ENCODE results near the gene APC2. TPM values are rescaled to one million over a fixed set of nuclear protein-coding genes. Genes with fewer than 3 reads are reported as not detected.

The APC2 gene
- total RNA-seq, 1 experiment from 2014 or later: 0.68 TPM

DNA sequence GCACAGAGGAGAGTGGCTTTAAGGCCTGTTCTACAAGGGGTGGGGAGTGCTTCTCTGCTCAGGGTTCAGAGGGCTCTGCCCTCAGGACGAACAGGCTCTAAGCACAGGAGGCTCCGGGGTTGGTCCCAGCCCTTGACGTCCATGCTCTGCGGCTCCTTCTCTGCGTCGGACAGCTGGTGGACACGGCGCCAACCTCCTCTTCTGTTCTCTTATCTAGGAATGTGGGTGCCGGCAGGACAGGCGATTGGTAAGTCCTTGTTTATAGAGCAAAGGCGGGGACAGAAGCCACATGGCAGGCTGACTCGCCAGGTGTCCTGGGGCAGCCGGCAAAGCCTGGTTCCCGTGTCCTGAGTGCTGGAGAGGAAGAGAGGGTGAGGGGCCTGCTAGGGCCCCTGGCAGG is 20.2 kb upstream of the APC2 start:
- Histone ChIP-seq H3K9ac (ENCODE audit: extremely low read depth, insufficient read length, low read length) (no peak overlapping the region), H3K18ac (ENCODE audit: insufficient read length, low read depth, low read length) (no peak overlapping the region), H3K56ac (ENCODE audit: insufficient read length, low read depth, low read length) (no peak overlapping the region), H4K91ac (ENCODE audit: insufficient read length, low read depth, low read length) (no peak overlapping the region), H3K9me3 (ENCODE audit: control insufficient read depth, low read depth, low read length) (no peaks in the 10 kb centered on the region), H3K23me2 (ENCODE audit: insufficient read length, low read depth, low read length, poor library complexity, severe bottlenecking) (no peaks in the 10 kb centered on the region), H3T11ph (ENCODE audit: low read length) (no peak overlapping the region), H2BK20ac (ENCODE audit: low read depth, low read length, poor library complexity, severe bottlenecking) (no peak overlapping the region), H2AFZ (ENCODE audit: low read length) (no peak overlapping the region), H2BK12ac (ENCODE audit: insufficient read length, low read depth, low read length) (no peak overlapping the region), H2AK5ac (ENCODE audit: insufficient read length, low read length) (no peak overlapping the region), H3K4me2 (ENCODE audit: insufficient read depth, insufficient read length, low read length) (no peak overlapping the region), H3K23ac (ENCODE audit: insufficient read length, low read depth, low read length) (no peak overlapping the region), H3K79me2 (ENCODE audit: insufficient read depth, low read length) (no peaks in the 10 kb centered on the region), H3K4me1 (ENCODE audit: insufficient read depth, low read length) (no peaks in the 10 kb centered on the region), H3K27me3 (ENCODE audit: insufficient read depth, low read length) (no peaks in the 10 kb centered on the region), H2BK120ac (ENCODE audit: low read depth, low read length, poor library complexity, severe bottlenecking) (no peak overlapping the region), H4K5ac (ENCODE audit: insufficient read length, low read depth, low read length) (no peak overlapping the region), H3K79me1 (ENCODE audit: insufficient read depth, low read depth, low read length, poor library complexity, severe bottlenecking) (no peaks in the 10 kb centered on the region), H4K20me1 (ENCODE audit: control insufficient read depth, insufficient read depth, insufficient read length) (no peaks in the 10 kb centered on the region), H3K14ac (ENCODE audit: insufficient read depth, low read length) (no peak overlapping the region; the same call in 1 of the 2 replicates), H2BK15ac (ENCODE audit: low read depth, low read length) (no peak overlapping the region), H3K27ac (ENCODE audit: insufficient read length, low read depth, low read length) (no peak overlapping the region), H3K4ac (ENCODE audit: low read depth, low read length) (no peak overlapping the region), H2BK5ac (ENCODE audit: insufficient read length, low read length) (no peak overlapping the region), H4K8ac (replicated peaks; ENCODE audit: insufficient read length, low read depth, low read length) (no peak overlapping the region)
- Mint-ChIP-seq H3K4me1 (no peaks in the 10 kb centered on the region), H3K36me3 (ENCODE audit: insufficient read depth in 1 of 3, low read depth in 3 of 3) (peaks cover 15 to 68% (median 50%) of the 10 kb centered on the region in 3 experiments; a peak in 6 of 7 replicates), H3K9me3 (no peaks in the 10 kb centered on the region), H3K27me3 (ENCODE audit: low read depth) (no peaks in the 10 kb centered on the region), H3K4me3 (no peak overlapping the region), H3K27ac (0 out of 7 replicates have a peak overlapping the region, but pooled peaks of 1 of the 3 experiments have one; percentile 40)
- no CpG with 5 or more reads among the region's 14 CpGs for whole genome bisulfite sequencing (ENCODE audit: extremely low coverage, insufficient read length, low lambda C conversion rate)
- TF ChIP-seq, protein P1, sequence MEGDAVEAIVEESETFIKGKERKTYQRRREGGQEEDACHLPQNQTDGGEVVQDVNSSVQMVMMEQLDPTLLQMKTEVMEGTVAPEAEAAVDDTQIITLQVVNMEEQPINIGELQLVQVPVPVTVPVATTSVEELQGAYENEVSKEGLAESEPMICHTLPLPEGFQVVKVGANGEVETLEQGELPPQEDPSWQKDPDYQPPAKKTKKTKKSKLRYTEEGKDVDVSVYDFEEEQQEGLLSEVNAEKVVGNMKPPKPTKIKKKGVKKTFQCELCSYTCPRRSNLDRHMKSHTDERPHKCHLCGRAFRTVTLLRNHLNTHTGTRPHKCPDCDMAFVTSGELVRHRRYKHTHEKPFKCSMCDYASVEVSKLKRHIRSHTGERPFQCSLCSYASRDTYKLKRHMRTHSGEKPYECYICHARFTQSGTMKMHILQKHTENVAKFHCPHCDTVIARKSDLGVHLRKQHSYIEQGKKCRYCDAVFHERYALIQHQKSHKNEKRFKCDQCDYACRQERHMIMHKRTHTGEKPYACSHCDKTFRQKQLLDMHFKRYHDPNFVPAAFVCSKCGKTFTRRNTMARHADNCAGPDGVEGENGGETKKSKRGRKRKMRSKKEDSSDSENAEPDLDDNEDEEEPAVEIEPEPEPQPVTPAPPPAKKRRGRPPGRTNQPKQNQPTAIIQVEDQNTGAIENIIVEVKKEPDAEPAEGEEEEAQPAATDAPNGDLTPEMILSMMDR (conservative IDR thresholded peaks at IDR 0.05): no peak
- no peak for DNase-seq
